NB4 (cell line): ENCODE data around the gene JAKMIP2.

Source experiments
- CTCF ChIP-seq: IDR thresholded peaks from one replicate; pipeline ENCODE4 v1.5.1; 2012; ENCODE audit warnings: low read depth, low read length
- POLR2A ChIP-seq: IDR thresholded peaks from 2 replicates; pipeline ENCODE4 v1.6.1; 2011; ENCODE audit warnings: mild to moderate bottlenecking; ENCODE audit not compliant: insufficient read length; ENCODE audit errors: extremely low read depth

GRCh38 chr5:147754372-147755122, 28.0 kb downstream of the JAKMIP2 start:
- TF ChIP-seq CTCF, result no peak
- no peak for TF ChIP-seq POLR2A
